HCT116 (cell line): ENCODE measurements around the gene TPPP2. TPM values are rescaled to one million over a fixed set of nuclear protein-coding genes. Genes with fewer than 3 reads are reported as not detected.

Experiments used
- ATAC-seq: fragments of 200-7000 bp; cut with Tn5 transposase; 2 replicates; pipeline ENCODE4 v1.9.1; 2020; ENCODE audit warnings: mild to moderate bottlenecking, moderate library complexity
- BruUV-seq: library from RNA; stranded (reverse); fragments of 400-500 nt; replicated peaks from 2 replicates; lab custom pipeline; 2021; lab: Mats Ljungman, UMichigan
- CTCF ChIA-PET: fragments of 300-600 bp; sonication (Branson Sonifier 250); formaldehyde crosslinking; loops from one replicate; lab custom pipeline; 2021; ENCODE audit warnings: antibody characterized with exemption; lab: Charles Lee
- POLR2A ChIA-PET: fragments of 300-600, 350-600 bp; sonication (Branson Sonifier 250); formaldehyde crosslinking; loops from one replicate; lab custom pipeline; 2021; ENCODE audit warnings: antibody characterized with exemption; lab: Charles Lee
- RAD21 ChIA-PET, 2 experiments: fragments of 300-600 bp; sonication (Branson Sonifier 250); formaldehyde crosslinking; loops; one replicate each; lab custom pipeline; 2023; ENCODE audit warnings: low total read pairs in 2 of 2; ENCODE audit not compliant: uncharacterized antibody in 2 of 2, unreplicated experiment in 2 of 2, low non-redundant PET in 1 of 2; lab: Charles Lee
- DNase-seq: peaks from one replicate; pipeline ENCODE4 v3.0.0-alpha.2; 2010; ENCODE audit warnings: low read depth, low spot score
- H2AFZ ChIP-seq: fragments of 200-600 bp; shearing (Covaris generic), sonication (generic); 2 replicates; pipeline ENCODE4 v1.6.1; 2017; ENCODE audit warnings: low read depth, mixed run types, mixed read lengths, antibody characterized with exemption, low read length; ENCODE audit not compliant: poor library complexity, severe bottlenecking
- H3K27ac ChIP-seq: 2 replicates; pipeline ENCODE4 v1.5.1; 2012; ENCODE audit warnings: low read depth, low read length
- H3K27me3 ChIP-seq: fragments of 200-600 bp; sonication (generic); 2 replicates; pipeline ENCODE4 v1.6.1; 2016; ENCODE audit warnings: mixed run types, low read length, mixed read lengths; ENCODE audit not compliant: insufficient read depth
- H3K36me3 ChIP-seq, 2 experiments: fragments of 200-500 bp in 1 of 2; fragments of 200-600 bp in 1 of 2; sonication (Bioruptor generic) in 1 of 2; sonication (generic) in 1 of 2; 2 replicates each; pipeline versions ENCODE4 v1.5.1 to v1.6.1; 2014 to 2016; ENCODE audit warnings: low read length in 2 of 2, inconsistent platforms in 1 of 2, mixed read lengths in 1 of 2, mixed run types in 1 of 2; ENCODE audit not compliant: insufficient read depth in 2 of 2, control insufficient read depth in 1 of 2
- H3K4me1 ChIP-seq, 2 experiments: fragments of 200-600 bp in 1 of 2; sonication (generic) in 1 of 2; 2 replicates each; pipeline versions ENCODE4 v1.5.1 to v1.6.1; 2012 to 2017; ENCODE audit warnings: low read length in 2 of 2, inconsistent platforms in 1 of 2, mild to moderate bottlenecking in 1 of 2, mixed read lengths in 1 of 2, mixed run types in 1 of 2, moderate library complexity in 1 of 2; ENCODE audit not compliant: insufficient read depth in 2 of 2, control insufficient read depth in 1 of 2
- H3K4me2 ChIP-seq: fragments of 200-600 bp; sonication (generic); 2 replicates; pipeline ENCODE4 v1.6.1; 2017; ENCODE audit warnings: mixed run types, low read length, mixed read lengths
- H3K4me3 ChIP-seq, 2 experiments: fragments of 200-600 bp in 1 of 2; sonication (generic) in 1 of 2; replicated peaks in 1 of 2; 2 replicates each; pipeline ENCODE4 v1.5.1; 2011 to 2016; ENCODE audit warnings: low read length in 2 of 2, control low read depth in 1 of 2, low read depth in 1 of 2, mild to moderate bottlenecking in 1 of 2, mixed read lengths in 1 of 2, mixed run types in 1 of 2
- H3K79me2 ChIP-seq: fragments of 200-600 bp; sonication (generic); 2 replicates; pipeline ENCODE4 v1.6.1; 2017; ENCODE audit warnings: mild to moderate bottlenecking, mixed run types, low read length, moderate library complexity, mixed read lengths; ENCODE audit not compliant: insufficient read depth
- H3K9ac ChIP-seq: fragments of 200-600 bp; sonication (generic); 2 replicates; pipeline ENCODE4 v1.6.1; 2016; ENCODE audit warnings: low read length, mixed read lengths
- H3K9me2 ChIP-seq: fragments of 200-600 bp; sonication (generic), shearing (Covaris generic); 2 replicates; pipeline ENCODE4 v1.6.1; 2017; ENCODE audit warnings: mixed run types, mild to moderate bottlenecking, moderate library complexity; ENCODE audit not compliant: insufficient read depth
- H3K9me3 ChIP-seq, 2 experiments: fragments of 200-500 bp in 1 of 2; fragments of 200-600 bp in 1 of 2; sonication (Bioruptor generic) in 1 of 2; sonication (generic) in 1 of 2; 2 replicates each; pipeline ENCODE4 v1.6.1; 2014 to 2017; ENCODE audit warnings: low read length in 2 of 2, mixed read lengths in 2 of 2, inconsistent platforms in 1 of 2, low read depth in 1 of 2, mild to moderate bottlenecking in 1 of 2, mixed run types in 1 of 2, moderate library complexity in 1 of 2; ENCODE audit not compliant: control insufficient read depth in 1 of 2, insufficient read depth in 1 of 2
- H4K20me1 ChIP-seq: fragments of 200-600 bp; sonication (generic), shearing (Covaris generic); 2 replicates; pipeline ENCODE4 v1.6.1; 2017; ENCODE audit warnings: mixed run types, mild to moderate bottlenecking, moderate library complexity; ENCODE audit not compliant: insufficient read depth
- CBX3 ChIP-seq: IDR thresholded peaks from 2 replicates; pipeline ENCODE4 v1.6.1; 2012; ENCODE audit warnings: low read depth
- CEBPB ChIP-seq: IDR thresholded peaks from 2 replicates; pipeline ENCODE4 v1.6.1; 2012; ENCODE audit warnings: low read depth
- EGR1 ChIP-seq: IDR thresholded peaks from 2 replicates; pipeline ENCODE4 v1.6.1; 2012; ENCODE audit warnings: low read depth
- ELF1 ChIP-seq: IDR thresholded peaks from 2 replicates; pipeline ENCODE4 v1.6.1; 2012; ENCODE audit warnings: low read depth, borderline replicate concordance
- EZH2 ChIP-seq: fragments of 200-600 bp; sonication (generic); IDR thresholded peaks from 2 replicates; pipeline ENCODE4 v1.6.1; 2017; ENCODE audit warnings: antibody characterized with exemption, mixed run types
- EZH2phosphoT487 ChIP-seq: fragments of 200-600 bp; IDR thresholded peaks from 2 replicates; pipeline ENCODE4 v1.6.1; 2018; ENCODE audit warnings: antibody characterized with exemption, borderline replicate concordance
- JUND ChIP-seq: IDR thresholded peaks from 2 replicates; pipeline ENCODE4 v1.6.1; 2012
- POLR2AphosphoS5 ChIP-seq: IDR thresholded peaks from 2 replicates; pipeline ENCODE4 v1.6.1; 2011; ENCODE audit warnings: mild to moderate bottlenecking, low read depth, low read length, moderate library complexity
- RAD21 ChIP-seq: IDR thresholded peaks from 2 replicates; pipeline ENCODE4 v1.6.1; 2012; ENCODE audit warnings: low read depth, mild to moderate bottlenecking
- SP1 ChIP-seq: IDR thresholded peaks from 2 replicates; pipeline ENCODE4 v1.6.1; 2012; ENCODE audit warnings: low read depth
- SRF ChIP-seq: IDR thresholded peaks from 2 replicates; pipeline ENCODE4 v1.6.1; 2012; ENCODE audit warnings: low read depth
- TCF7L2 ChIP-seq: IDR thresholded peaks from 2 replicates; pipeline ENCODE4 v1.7.0; 2011; ENCODE audit warnings: borderline replicate concordance, inconsistent platforms; ENCODE audit not compliant: insufficient read depth, insufficient read length; ENCODE audit errors: extremely low read depth
- YY1 ChIP-seq: IDR thresholded peaks from 2 replicates; pipeline ENCODE4 v1.6.1; 2011; ENCODE audit warnings: low read length, low read depth, moderate library complexity, mild to moderate bottlenecking; ENCODE audit not compliant: insufficient replicate concordance; ENCODE audit errors: extremely low read depth
- ZFX ChIP-seq: fragments of 450-650 bp; IDR thresholded peaks from 2 replicates; pipeline ENCODE4 v1.6.1; 2017
- ZNF274 ChIP-seq: fragments of 200-500 bp; sonication (Bioruptor generic); IDR thresholded peaks from 2 replicates; pipeline ENCODE4 v1.6.1; 2014; ENCODE audit warnings: mild to moderate bottlenecking, low read depth, low read length, inconsistent platforms
- intact Hi-C: fragments of 100-400 bp; cut with micrococcal nuclease; formaldehyde crosslinking; loops from 2 replicates; pipeline ENCODE4 v1.10.0; 2022
- total RNA-seq: library from RNA; stranded (reverse); gene quantifications from one replicate; pipeline ENCODE4 v1.2.1, GENCODE V29; 2021; ENCODE audit not compliant: unreplicated experiment
- TF ChIP-seq, protein P1 (sequence below): IDR thresholded peaks from 2 replicates; pipeline ENCODE4 v1.6.1; 2012; ENCODE audit warnings: low read depth
- TF ChIP-seq, protein P2 (sequence below): IDR thresholded peaks from 2 replicates; pipeline ENCODE4 v1.6.1; 2012
- TF ChIP-seq, protein P3 (sequence below), 3 experiments: fragments of 200-600 bp in 1 of 3; sonication (generic) in 1 of 3; IDR thresholded peaks in 2 of 3; conservative IDR thresholded peaks in 1 of 3; 2 replicates each; pipeline ENCODE4 v1.5.1; 2012 to 2017; ENCODE audit warnings: low read depth in 2 of 3, low read length in 2 of 3, antibody characterized with exemption in 1 of 3, borderline replicate concordance in 1 of 3, control low read depth in 1 of 3, mild to moderate bottlenecking in 1 of 3, mixed read lengths in 1 of 3, mixed run types in 1 of 3, moderate library complexity in 1 of 3; ENCODE audit not compliant: insufficient read depth in 1 of 3
- TF ChIP-seq, protein P4 (sequence below): IDR thresholded peaks from 2 replicates; pipeline ENCODE4 v1.6.1; 2011; ENCODE audit warnings: mild to moderate bottlenecking, low read length, moderate library complexity; ENCODE audit not compliant: insufficient replicate concordance; ENCODE audit errors: extremely low read depth

Gene TPPP2
- total RNA-seq, 1 experiment from 2014 or later, result not detected

DNA sequence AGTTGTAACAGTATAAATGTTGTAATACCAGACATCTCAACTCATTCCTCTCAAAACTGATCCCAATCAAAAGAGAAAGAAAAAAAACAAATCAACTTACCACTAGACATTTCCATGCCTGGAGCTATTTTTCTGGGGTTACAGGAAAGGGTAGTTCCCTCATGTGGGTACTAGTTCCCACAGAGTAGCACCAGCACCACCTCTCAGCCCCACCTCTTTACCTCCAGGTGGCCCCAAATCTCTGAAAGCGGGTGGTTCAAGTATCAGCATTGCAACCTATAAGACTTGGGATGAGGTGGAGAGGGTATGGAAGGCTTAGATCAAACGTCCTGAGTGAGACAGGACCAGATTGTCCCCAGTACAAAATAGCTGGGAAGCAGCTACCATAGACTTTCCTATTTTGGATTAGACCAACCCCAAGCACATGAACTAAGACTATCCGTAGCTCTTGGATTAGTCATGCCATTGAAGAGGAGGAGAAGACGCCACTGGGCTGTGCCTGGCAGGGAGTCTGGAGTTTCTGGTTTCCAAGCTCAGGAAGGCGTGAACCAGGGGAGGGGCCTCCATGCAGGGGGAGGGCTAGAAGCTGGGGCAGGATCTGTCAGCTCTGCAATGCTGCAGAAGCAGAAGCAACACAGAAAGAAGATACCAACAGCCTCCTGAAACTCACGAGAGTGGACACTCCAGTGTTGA lies 31.2 kb upstream of the TPPP2 start, which contains the start of gene SLC39A2:
SLC39A2 (plus strand) TSS at position 620 of the 693 bp plus-strand sequence. CDS start 154 bp downstream, outside the sequence.
- Histone ChIP-seq H3K4me3 (0 out of 4 replicates have a peak within 1 kb of the TSS, but pooled peaks of 1 of the 2 experiments have one; percentile 7), H3K27me3 (no peaks in the 10 kb centered on the region), H3K9ac (no peak within 1 kb of the TSS), H3K4me2 (peak within 1 kb of the TSS; percentile 61), H3K9me3 (no peaks in the 10 kb centered on the region), H3K79me2 (no peaks in the 10 kb centered on the region), H2AFZ (no peak within 1 kb of the TSS), H3K9me2 (no peaks in the 10 kb centered on the region), H4K20me1 (no peaks in the 10 kb centered on the region), H3K36me3 (peaks cover 17 to 29% of the 10 kb centered on the region in 2 experiments; a peak in 3 of 4 replicates), H3K27ac (no peak within 1 kb of the TSS), H3K4me1 (peaks cover 7 to 13% of the 10 kb centered on the region in 2 experiments; a peak in 3 of 4 replicates)
- no TSS peak for BruUV-seq
- DNase-seq (peak; percentile 33), ATAC-seq (peak; percentile 96)
- TF ChIP-seq, protein P1, sequence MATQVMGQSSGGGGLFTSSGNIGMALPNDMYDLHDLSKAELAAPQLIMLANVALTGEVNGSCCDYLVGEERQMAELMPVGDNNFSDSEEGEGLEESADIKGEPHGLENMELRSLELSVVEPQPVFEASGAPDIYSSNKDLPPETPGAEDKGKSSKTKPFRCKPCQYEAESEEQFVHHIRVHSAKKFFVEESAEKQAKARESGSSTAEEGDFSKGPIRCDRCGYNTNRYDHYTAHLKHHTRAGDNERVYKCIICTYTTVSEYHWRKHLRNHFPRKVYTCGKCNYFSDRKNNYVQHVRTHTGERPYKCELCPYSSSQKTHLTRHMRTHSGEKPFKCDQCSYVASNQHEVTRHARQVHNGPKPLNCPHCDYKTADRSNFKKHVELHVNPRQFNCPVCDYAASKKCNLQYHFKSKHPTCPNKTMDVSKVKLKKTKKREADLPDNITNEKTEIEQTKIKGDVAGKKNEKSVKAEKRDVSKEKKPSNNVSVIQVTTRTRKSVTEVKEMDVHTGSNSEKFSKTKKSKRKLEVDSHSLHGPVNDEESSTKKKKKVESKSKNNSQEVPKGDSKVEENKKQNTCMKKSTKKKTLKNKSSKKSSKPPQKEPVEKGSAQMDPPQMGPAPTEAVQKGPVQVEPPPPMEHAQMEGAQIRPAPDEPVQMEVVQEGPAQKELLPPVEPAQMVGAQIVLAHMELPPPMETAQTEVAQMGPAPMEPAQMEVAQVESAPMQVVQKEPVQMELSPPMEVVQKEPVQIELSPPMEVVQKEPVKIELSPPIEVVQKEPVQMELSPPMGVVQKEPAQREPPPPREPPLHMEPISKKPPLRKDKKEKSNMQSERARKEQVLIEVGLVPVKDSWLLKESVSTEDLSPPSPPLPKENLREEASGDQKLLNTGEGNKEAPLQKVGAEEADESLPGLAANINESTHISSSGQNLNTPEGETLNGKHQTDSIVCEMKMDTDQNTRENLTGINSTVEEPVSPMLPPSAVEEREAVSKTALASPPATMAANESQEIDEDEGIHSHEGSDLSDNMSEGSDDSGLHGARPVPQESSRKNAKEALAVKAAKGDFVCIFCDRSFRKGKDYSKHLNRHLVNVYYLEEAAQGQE, result no peak
- no peak for TF ChIP-seq EGR1
- TF ChIP-seq CEBPB, result no peak
- no peak for TF ChIP-seq TCF7L2
- no peak for TF ChIP-seq SP1
- TF ChIP-seq ELF1, result no peak
- TF ChIP-seq CBX3, result no peak
- TF ChIP-seq, protein P2, sequence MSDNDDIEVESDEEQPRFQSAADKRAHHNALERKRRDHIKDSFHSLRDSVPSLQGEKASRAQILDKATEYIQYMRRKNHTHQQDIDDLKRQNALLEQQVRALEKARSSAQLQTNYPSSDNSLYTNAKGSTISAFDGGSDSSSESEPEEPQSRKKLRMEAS, result no peak
- TF ChIP-seq, protein P3, sequence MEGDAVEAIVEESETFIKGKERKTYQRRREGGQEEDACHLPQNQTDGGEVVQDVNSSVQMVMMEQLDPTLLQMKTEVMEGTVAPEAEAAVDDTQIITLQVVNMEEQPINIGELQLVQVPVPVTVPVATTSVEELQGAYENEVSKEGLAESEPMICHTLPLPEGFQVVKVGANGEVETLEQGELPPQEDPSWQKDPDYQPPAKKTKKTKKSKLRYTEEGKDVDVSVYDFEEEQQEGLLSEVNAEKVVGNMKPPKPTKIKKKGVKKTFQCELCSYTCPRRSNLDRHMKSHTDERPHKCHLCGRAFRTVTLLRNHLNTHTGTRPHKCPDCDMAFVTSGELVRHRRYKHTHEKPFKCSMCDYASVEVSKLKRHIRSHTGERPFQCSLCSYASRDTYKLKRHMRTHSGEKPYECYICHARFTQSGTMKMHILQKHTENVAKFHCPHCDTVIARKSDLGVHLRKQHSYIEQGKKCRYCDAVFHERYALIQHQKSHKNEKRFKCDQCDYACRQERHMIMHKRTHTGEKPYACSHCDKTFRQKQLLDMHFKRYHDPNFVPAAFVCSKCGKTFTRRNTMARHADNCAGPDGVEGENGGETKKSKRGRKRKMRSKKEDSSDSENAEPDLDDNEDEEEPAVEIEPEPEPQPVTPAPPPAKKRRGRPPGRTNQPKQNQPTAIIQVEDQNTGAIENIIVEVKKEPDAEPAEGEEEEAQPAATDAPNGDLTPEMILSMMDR (IDR thresholded peaks at IDR 0.05 in 2 of 3, conservative IDR thresholded peaks at IDR 0.05 in 1 of 3; ENCODE audit: borderline replicate concordance in 1 of 3, insufficient read depth in 1 of 3, low read depth in 2 of 3, low read length in 2 of 3), result no peak
- no peak for TF ChIP-seq YY1
- TF ChIP-seq SRF, result no peak
- TF ChIP-seq, protein P4, sequence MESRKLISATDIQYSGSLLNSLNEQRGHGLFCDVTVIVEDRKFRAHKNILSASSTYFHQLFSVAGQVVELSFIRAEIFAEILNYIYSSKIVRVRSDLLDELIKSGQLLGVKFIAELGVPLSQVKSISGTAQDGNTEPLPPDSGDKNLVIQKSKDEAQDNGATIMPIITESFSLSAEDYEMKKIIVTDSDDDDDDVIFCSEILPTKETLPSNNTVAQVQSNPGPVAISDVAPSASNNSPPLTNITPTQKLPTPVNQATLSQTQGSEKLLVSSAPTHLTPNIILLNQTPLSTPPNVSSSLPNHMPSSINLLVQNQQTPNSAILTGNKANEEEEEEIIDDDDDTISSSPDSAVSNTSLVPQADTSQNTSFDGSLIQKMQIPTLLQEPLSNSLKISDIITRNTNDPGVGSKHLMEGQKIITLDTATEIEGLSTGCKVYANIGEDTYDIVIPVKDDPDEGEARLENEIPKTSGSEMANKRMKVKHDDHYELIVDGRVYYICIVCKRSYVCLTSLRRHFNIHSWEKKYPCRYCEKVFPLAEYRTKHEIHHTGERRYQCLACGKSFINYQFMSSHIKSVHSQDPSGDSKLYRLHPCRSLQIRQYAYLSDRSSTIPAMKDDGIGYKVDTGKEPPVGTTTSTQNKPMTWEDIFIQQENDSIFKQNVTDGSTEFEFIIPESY, result no peak
- TF ChIP-seq RAD21, result no peak
- no peak for TF ChIP-seq ZNF274
- no peak for TF ChIP-seq JUND
- no peak for TF ChIP-seq EZH2
- TF ChIP-seq POLR2AphosphoS5, result no peak
- no peak for TF ChIP-seq EZH2phosphoT487
- no peak for TF ChIP-seq ZFX
- ChIA-PET POLR2A (interaction anchor here (0.8 to 1.3 kb wide), 2 partner anchors 9 to 28 kb away, joined by 3 to 4 read pairs; no protein-coding TSS in a partner anchor), RAD21 (no interaction called here), CTCF (interaction anchor here (1.5 to 3.1 kb wide), 5 partner anchors 16 to 141 kb away, joined by 4 to 19 read pairs (median 7); no protein-coding TSS in a partner anchor)
- intact Hi-C loops, result no loop called here
